Epithelial cell of proximal tubule (primary cell): Measurements from ENCODE around the gene GC. TPM values are rescaled to one million over a fixed set of nuclear protein-coding genes. Genes with fewer than 3 reads are reported as not detected.

Source experiments
- DNase-seq: peaks from one replicate; pipeline ENCODE4 v3.0.0-alpha.2; 2011; ENCODE audit warnings: low read depth
- H3K4me3 ChIP-seq: 2 replicates; pipeline ENCODE4 v1.5.1; 2011; ENCODE audit warnings: low read depth, mild to moderate bottlenecking, low read length
- CTCF ChIP-seq: conservative IDR thresholded peaks from 2 replicates; pipeline ENCODE4 v1.5.1; 2012; ENCODE audit warnings: low read depth, mild to moderate bottlenecking, low read length
- total RNA-seq: library from RNA; depleted of rRNA; stranded (reverse); fragments of >200 nt; gene quantifications from 2 replicates; pipeline ENCODE4 v1.2.3, GENCODE V29; 2015

Gene GC
- not detected in 2 replicates for total RNA-seq

- H3K4me3 ChIP-seq: no peak within 1 kb of the TSS
- peak; percentile 27 for TF ChIP-seq CTCF
- no peak for DNase-seq
Measured at GRCh38 chr4:71783972-71784371, at the start of gene GC. GC (minus strand) TSS chr4:71784079; CDS start chr4:71784018, 61 bp downstream.

GRCh38 chr4:71833232-71833900 is 49.5 kb upstream of the GC start:
- no peak for DNase-seq
- no peak for TF ChIP-seq CTCF
- H3K4me3 ChIP-seq: no peak overlapping the region

- H3K4me3 ChIP-seq: no peak overlapping the region
Measured at GRCh38 chr4:71832049-71832448, 48.2 kb upstream of the GC start.

GRCh38 chr4:71830497-71831190 is 46.8 kb upstream of the GC start:
- no peak for DNase-seq
- no peak for TF ChIP-seq CTCF
- no peak overlapping the region for H3K4me3 ChIP-seq

More at GRCh38 chr4:71832049-71832448, 48.2 kb upstream of the GC start:
- TF ChIP-seq CTCF: no peak
- no peak for DNase-seq

- H3K4me3 ChIP-seq: no peak overlapping the region
- DNase-seq: no peak
- no peak for TF ChIP-seq CTCF
Measured at GRCh38 chr4:71828470-71828869, 44.6 kb upstream of the GC start.

- no peak for DNase-seq
- no peak overlapping the region for H3K4me3 ChIP-seq
- TF ChIP-seq CTCF: no peak
Measured at GRCh38 chr4:71827826-71828225, 43.9 kb upstream of the GC start.
